GM12878 (cell line): ENCODE measurements around the gene CCT6A. TPM values are rescaled to one million over a fixed set of nuclear protein-coding genes. Genes with fewer than 3 reads are reported as not detected.

Experiments used
- CBX3 ChIP-seq: fragments of 200-600 bp; sonication (generic); IDR thresholded peaks from 2 replicates; pipeline ENCODE4 v1.6.1; 2016; ENCODE audit warnings: low read depth, borderline replicate concordance
- ETV6 ChIP-seq, 2 experiments: fragments of 450-650 bp in 1 of 2; IDR thresholded peaks in 1 of 2; conservative IDR thresholded peaks in 1 of 2; 2 replicates each; pipeline ENCODE4 v1.6.1; 2014; ENCODE audit warnings: antibody characterized with exemption in 1 of 2, borderline replicate concordance in 1 of 2, low read depth in 1 of 2, mild to moderate bottlenecking in 1 of 2, moderate library complexity in 1 of 2
- GABPA ChIP-seq: IDR thresholded peaks from 2 replicates; pipeline ENCODE4 v1.6.1; 2014; ENCODE audit warnings: antibody characterized with exemption, low read depth, mild to moderate bottlenecking, inconsistent platforms
- HDAC6 ChIP-seq: fragments of 200-600 bp; sonication (generic); IDR thresholded peaks from one replicate; pipeline ENCODE4 v1.8.0; 2017; ENCODE audit warnings: antibody characterized with exemption; ENCODE audit not compliant: unreplicated experiment
- IRF4 ChIP-seq: IDR thresholded peaks from 2 replicates; pipeline ENCODE4 v1.6.1; 2011; ENCODE audit warnings: low read depth, low read length
- NR2F1 ChIP-seq: fragments of 450-650 bp; conservative IDR thresholded peaks from 2 replicates; pipeline ENCODE4 v1.6.1; 2017; ENCODE audit warnings: mild to moderate bottlenecking
- PML ChIP-seq: IDR thresholded peaks from 2 replicates; pipeline ENCODE4 v1.6.1; 2012; ENCODE audit warnings: low read length, inconsistent platforms
- POLR2AphosphoS5 ChIP-seq: IDR thresholded peaks from 2 replicates; pipeline ENCODE4 v1.6.1; 2011; ENCODE audit warnings: mild to moderate bottlenecking, low read length, inconsistent platforms
- RFX5 ChIP-seq: IDR thresholded peaks from 2 replicates; pipeline ENCODE4 v1.6.1; 2011; ENCODE audit warnings: low read depth, low read length, improper control_type of control experiment
- SMAD1 ChIP-seq: fragments of 450-650 bp; IDR thresholded peaks from 2 replicates; pipeline ENCODE4 v1.6.1; 2018; ENCODE audit warnings: mild to moderate bottlenecking, low read depth; ENCODE audit not compliant: partially characterized antibody
- SMAD5 ChIP-seq: IDR thresholded peaks from 2 replicates; pipeline ENCODE4 v1.6.1; 2016; ENCODE audit warnings: antibody characterized with exemption, low read depth
- TCF12 ChIP-seq: IDR thresholded peaks from 2 replicates; pipeline ENCODE4 v1.6.1; 2011; ENCODE audit warnings: low read depth, mild to moderate bottlenecking, low read length
- polyA plus RNA-seq, 11 experiments: library from polyadenylated mRNA; depleted of rRNA in 4 of 11; unstranded in 6 of 11; stranded (reverse) in 5 of 11; fragments of >200 nt; fragmentation: Nextera tagmentation in 4 of 11; fragmentation: Illumina TruSeq in 1 of 11; extraction: Ambion mirVana in 4 of 11; extraction: Trizol in 1 of 11; gene quantifications; 1 replicate in 1 of 11; 2 replicates in 10 of 11; pipeline versions ENCODE4 v1.2.1 to v1.2.3, GENCODE V29; 2011 to 2016; ENCODE audit warnings: inconsistent platforms in 2 of 11, missing spikeins in 2 of 11, low read depth in 1 of 11
- total RNA-seq, 4 experiments: library from RNA; depleted of rRNA in 3 of 4; stranded (reverse); fragments of >200 nt in 3 of 4; fragmentation: Illumina TruSeq in 1 of 4; extraction: Trizol in 1 of 4; gene quantifications; 2 replicates each; pipeline versions ENCODE4 v1.2.1 to v1.2.3, GENCODE V29; 2013 to 2021
- TF ChIP-seq, protein P1 (sequence below): fragments of 450-650 bp; IDR thresholded peaks from 2 replicates; pipeline ENCODE4 v1.6.1; 2017; ENCODE audit warnings: antibody characterized with exemption, mild to moderate bottlenecking, moderate library complexity
- TF ChIP-seq, protein P2 (sequence below): fragments of 450-650 bp; IDR thresholded peaks from 2 replicates; pipeline ENCODE4 v1.6.1; 2016; ENCODE audit warnings: mild to moderate bottlenecking

CCT6A gene
- total and polyA plus RNA-seq, 10 of the 15 experiments (the other 5 are each of a cell fraction or from before 2014, with no cell fraction given): 191 to 480 (median 296) TPM

DNA sequence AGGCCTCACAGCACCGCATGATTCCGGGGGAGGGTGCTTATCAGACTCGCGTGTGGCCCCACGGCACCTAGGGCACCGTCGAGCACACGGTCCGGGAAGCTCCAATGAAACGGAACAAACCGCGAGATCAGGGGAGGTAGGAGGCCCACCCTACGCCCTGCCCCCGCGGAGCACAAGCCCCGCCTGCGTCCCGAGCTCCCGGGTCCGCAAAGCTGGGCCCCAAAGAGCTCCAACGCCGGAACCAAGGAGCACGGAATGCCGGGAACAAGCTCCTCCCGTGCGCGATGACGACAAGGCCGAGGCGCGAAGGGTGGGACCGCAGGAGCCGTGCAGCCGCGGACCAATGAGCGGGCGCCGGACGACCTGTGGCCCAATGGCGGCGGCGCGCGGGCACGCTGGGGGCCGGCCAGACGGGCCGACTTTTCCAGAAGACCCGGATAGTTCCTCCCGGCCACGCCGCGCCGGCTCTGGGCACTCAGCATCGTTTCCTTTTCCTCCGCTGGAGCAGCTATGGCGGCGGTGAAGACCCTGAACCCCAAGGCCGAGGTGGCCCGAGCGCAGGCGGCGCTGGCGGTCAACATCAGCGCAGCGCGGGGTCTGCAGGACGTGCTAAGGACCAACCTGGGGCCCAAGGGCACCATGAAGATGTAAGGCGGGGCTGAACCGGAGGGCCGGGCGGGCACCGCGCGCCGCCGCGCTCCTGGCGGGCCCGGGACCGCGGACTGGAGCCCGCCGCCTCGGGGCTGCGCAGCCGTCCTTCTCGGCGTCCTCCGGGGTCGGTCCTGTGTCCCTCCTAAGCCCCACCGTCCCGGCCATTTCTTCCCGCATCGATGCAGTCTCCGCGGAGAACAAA, at the start of gene CCT6A, which contains the start of gene PSPH (continued):
- TF ChIP-seq IRF4 (no peak), GABPA (peak; percentile 46; the same call in 1 of the 2 replicates), SMAD1 (no peak), HDAC6 (no peak), ETV6 (conservative IDR thresholded peaks at IDR 0.05 in 1 of 2, IDR thresholded peaks at IDR 0.05 in 1 of 2; ENCODE audit: borderline replicate concordance in 1 of 2, low read depth in 1 of 2) (0 out of 4 replicates have a peak, but pooled peaks of 1 of the 2 experiments have one; percentile 12), POLR2AphosphoS5 (peak; percentile 90), TCF12 (peak; percentile 27; the same call in 1 of the 2 replicates), SMAD5 (peak; percentile 90), CBX3 (no peak), NR2F1 (peak; percentile 21; the same call in 1 of the 2 replicates), PML (peak; percentile 91), RFX5 (peak; percentile 61; the same call in 1 of the 2 replicates)
- TF ChIP-seq, protein P1, sequence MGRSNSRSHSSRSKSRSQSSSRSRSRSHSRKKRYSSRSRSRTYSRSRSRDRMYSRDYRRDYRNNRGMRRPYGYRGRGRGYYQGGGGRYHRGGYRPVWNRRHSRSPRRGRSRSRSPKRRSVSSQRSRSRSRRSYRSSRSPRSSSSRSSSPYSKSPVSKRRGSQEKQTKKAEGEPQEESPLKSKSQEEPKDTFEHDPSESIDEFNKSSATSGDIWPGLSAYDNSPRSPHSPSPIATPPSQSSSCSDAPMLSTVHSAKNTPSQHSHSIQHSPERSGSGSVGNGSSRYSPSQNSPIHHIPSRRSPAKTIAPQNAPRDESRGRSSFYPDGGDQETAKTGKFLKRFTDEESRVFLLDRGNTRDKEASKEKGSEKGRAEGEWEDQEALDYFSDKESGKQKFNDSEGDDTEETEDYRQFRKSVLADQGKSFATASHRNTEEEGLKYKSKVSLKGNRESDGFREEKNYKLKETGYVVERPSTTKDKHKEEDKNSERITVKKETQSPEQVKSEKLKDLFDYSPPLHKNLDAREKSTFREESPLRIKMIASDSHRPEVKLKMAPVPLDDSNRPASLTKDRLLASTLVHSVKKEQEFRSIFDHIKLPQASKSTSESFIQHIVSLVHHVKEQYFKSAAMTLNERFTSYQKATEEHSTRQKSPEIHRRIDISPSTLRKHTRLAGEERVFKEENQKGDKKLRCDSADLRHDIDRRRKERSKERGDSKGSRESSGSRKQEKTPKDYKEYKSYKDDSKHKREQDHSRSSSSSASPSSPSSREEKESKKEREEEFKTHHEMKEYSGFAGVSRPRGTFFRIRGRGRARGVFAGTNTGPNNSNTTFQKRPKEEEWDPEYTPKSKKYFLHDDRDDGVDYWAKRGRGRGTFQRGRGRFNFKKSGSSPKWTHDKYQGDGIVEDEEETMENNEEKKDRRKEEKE: no peak
- TF ChIP-seq, protein P2, sequence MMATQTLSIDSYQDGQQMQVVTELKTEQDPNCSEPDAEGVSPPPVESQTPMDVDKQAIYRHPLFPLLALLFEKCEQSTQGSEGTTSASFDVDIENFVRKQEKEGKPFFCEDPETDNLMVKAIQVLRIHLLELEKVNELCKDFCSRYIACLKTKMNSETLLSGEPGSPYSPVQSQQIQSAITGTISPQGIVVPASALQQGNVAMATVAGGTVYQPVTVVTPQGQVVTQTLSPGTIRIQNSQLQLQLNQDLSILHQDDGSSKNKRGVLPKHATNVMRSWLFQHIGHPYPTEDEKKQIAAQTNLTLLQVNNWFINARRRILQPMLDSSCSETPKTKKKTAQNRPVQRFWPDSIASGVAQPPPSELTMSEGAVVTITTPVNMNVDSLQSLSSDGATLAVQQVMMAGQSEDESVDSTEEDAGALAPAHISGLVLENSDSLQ: peak; percentile 23; the same call in 1 of the 2 replicates
